ENCODE measurements around the gene PITX1. TPM values are rescaled to one million over a fixed set of nuclear protein-coding genes. Genes with fewer than 3 reads are reported as not detected.

Gene PITX1
- total RNA-seq, 4 donors from 2014 or later = 0.97 to 1.2 TPM; not detected in 2

GRCh38 chr5:134979416-134979815 lies 54.6 kb downstream of the PITX1 start:
- Histone ChIP-seq H3K4me1 (no peaks in the 10 kb centered on the region), H3K9me3 (peaks cover 0 to 21% of the 10 kb centered on the region in 2 donors), H3K27ac (no peak overlapping the region), H3K27me3 (no peaks in the 10 kb centered on the region), H3K4me3 (no peak overlapping the region), H3K36me3 (no peaks in the 10 kb centered on the region)
- TF ChIP-seq POLR2A (IDR thresholded peaks at IDR 0.05) (no peak), CTCF (IDR thresholded peaks at IDR 0.05) (no peak)
- intact Hi-C loops (cut with DNase I; ENCODE audit: low total_unique reads) = no loop called here
- no peak for DNase-seq

Other genes starting within 250 kb of the PITX1 start
- 10 to 100 TPM; 45.3 to 93.8 (median 58.3) TPM for gene C5orf24, start 188.3 kb downstream of the PITX1 start, total RNA-seq
- 100 to 1,000 TPM in 2 of 4 donors, 10 to 100 TPM in 2; 53.5 to 175 (median 113) TPM for gene TXNDC15, start 159.9 kb downstream of the PITX1 start, total RNA-seq
- gene PCBD2, start 129.1 kb downstream of the PITX1 start, total RNA-seq = 10 to 100 TPM in 2 of 4 donors, 1 to 10 TPM in 2; 1.8 to 15.1 (median 8.2) TPM
- gene CATSPER3, start 66.3 kb downstream of the PITX1 start, total RNA-seq = 1 to 10 TPM in 1 of 4 donors, under 1 TPM in 1, not detected in 2; 0.48 to 2.7 TPM